Liver (tissue), 9 donors: ENCODE results near the gene GPR141. TPM values are rescaled to one million over a fixed set of nuclear protein-coding genes. Genes with fewer than 3 reads are reported as not detected.

Experiments
- DNase-seq: peaks from one replicate; pipeline ENCODE4 v3.0.0-alpha.2; 2017; ENCODE audit warnings: low spot score
- H3K27ac ChIP-seq, 2 donors: one replicate each; pipeline ENCODE4 v1.7.0; 2013; ENCODE audit warnings: inconsistent platforms in 2 of 2, low read length in 2 of 2, control low read depth in 1 of 2, low read depth in 1 of 2, mild to moderate bottlenecking in 1 of 2
- H3K27me3 ChIP-seq, 4 donors: one replicate each; pipeline versions ENCODE4 v1.6.1 to v1.7.0; 2013; ENCODE audit warnings: low read length in 3 of 4, inconsistent platforms in 1 of 4, mild to moderate bottlenecking in 1 of 4, moderate library complexity in 1 of 4; ENCODE audit not compliant: control insufficient read depth in 4 of 4, insufficient read depth in 4 of 4
- H3K36me3 ChIP-seq, 4 donors: one replicate each; pipeline versions ENCODE4 v1.6.1 to v1.7.0; 2013; ENCODE audit warnings: low read length in 3 of 4, mild to moderate bottlenecking in 3 of 4, low read depth in 1 of 4, moderate library complexity in 1 of 4; ENCODE audit not compliant: control insufficient read depth in 4 of 4, insufficient read depth in 3 of 4
- H3K4me1 ChIP-seq, 4 donors: one replicate each; pipeline versions ENCODE4 v1.6.1 to v1.7.0; 2013; ENCODE audit warnings: low read length in 3 of 4, mild to moderate bottlenecking in 3 of 4, moderate library complexity in 1 of 4; ENCODE audit not compliant: control insufficient read depth in 4 of 4, insufficient read depth in 4 of 4
- H3K4me3 ChIP-seq, 3 donors: one replicate each; pipeline versions ENCODE4 v1.6.1 to v1.7.0; 2013; ENCODE audit warnings: low read length in 3 of 3, control low read depth in 1 of 3, low read depth in 1 of 3, mild to moderate bottlenecking in 1 of 3
- H3K9ac ChIP-seq, 2 donors: one replicate each; pipeline ENCODE4 v1.7.0; 2013; ENCODE audit warnings: low read length in 2 of 2, mild to moderate bottlenecking in 2 of 2, moderate library complexity in 2 of 2, control low read depth in 1 of 2, low read depth in 1 of 2
- H3K9me3 ChIP-seq, 4 donors: one replicate each; pipeline versions ENCODE4 v1.6.1 to v1.7.0; 2013; ENCODE audit warnings: low read length in 3 of 4; ENCODE audit not compliant: control insufficient read depth in 4 of 4
- ATF3 ChIP-seq: IDR thresholded peaks from 2 replicates; pipeline ENCODE4 v1.6.1; 2016; ENCODE audit warnings: antibody characterized with exemption
- CTCF ChIP-seq: fragments of 150-350 bp; IDR thresholded peaks from 2 replicates; pipeline ENCODE4 v1.5.1; 2017; ENCODE audit warnings: improper control_type of control experiment, low read depth, low read length; ENCODE audit not compliant: missing input control
- EGR1 ChIP-seq, 2 donors: IDR thresholded peaks; 2 replicates each; pipeline ENCODE4 v1.6.1; 2016 to 2018; ENCODE audit warnings: antibody characterized with exemption in 2 of 2, low read depth in 2 of 2
- FOXA1 ChIP-seq: IDR thresholded peaks from 2 replicates; pipeline ENCODE4 v1.6.1; 2016; ENCODE audit warnings: antibody characterized with exemption
- FOXA2 ChIP-seq: IDR thresholded peaks from 2 replicates; pipeline ENCODE4 v1.6.1; 2016; ENCODE audit warnings: antibody characterized with exemption
- GABPA ChIP-seq, 2 donors: IDR thresholded peaks in 1 of 2; conservative IDR thresholded peaks in 1 of 2; 2 replicates each; pipeline ENCODE4 v1.6.1; 2016; ENCODE audit warnings: antibody characterized with exemption in 2 of 2, mild to moderate bottlenecking in 1 of 2, moderate library complexity in 1 of 2
- HNF4G ChIP-seq: IDR thresholded peaks from 2 replicates; pipeline ENCODE4 v1.6.1; 2016; ENCODE audit warnings: antibody characterized with exemption
- JUND ChIP-seq, 2 donors: IDR thresholded peaks; 2 replicates each; pipeline ENCODE4 v1.6.1; 2016; ENCODE audit warnings: antibody characterized with exemption in 2 of 2
- MAX ChIP-seq: IDR thresholded peaks from 2 replicates; pipeline ENCODE4 v1.6.1; 2016; ENCODE audit warnings: antibody characterized with exemption
- NR2F2 ChIP-seq: IDR thresholded peaks from 2 replicates; pipeline ENCODE4 v1.6.1; 2016; ENCODE audit warnings: antibody characterized with exemption
- RAD21 ChIP-seq, 2 donors: IDR thresholded peaks; 2 replicates each; pipeline ENCODE4 v1.6.1; 2016; ENCODE audit warnings: antibody characterized with exemption in 2 of 2, mild to moderate bottlenecking in 2 of 2
- REST ChIP-seq: IDR thresholded peaks from 2 replicates; pipeline ENCODE4 v1.6.1; 2016; ENCODE audit warnings: antibody characterized with exemption, mild to moderate bottlenecking
- RXRA ChIP-seq, 2 donors: IDR thresholded peaks; 2 replicates each; pipeline ENCODE4 v1.6.1; 2017 to 2018; ENCODE audit warnings: antibody characterized with exemption in 2 of 2, mild to moderate bottlenecking in 1 of 2
- SP1 ChIP-seq: IDR thresholded peaks from 2 replicates; pipeline ENCODE4 v1.6.1; 2018; ENCODE audit warnings: antibody characterized with exemption, mild to moderate bottlenecking
- TAF1 ChIP-seq: conservative IDR thresholded peaks from 2 replicates; pipeline ENCODE4 v1.6.1; 2016; ENCODE audit warnings: antibody characterized with exemption, mild to moderate bottlenecking
- YY1 ChIP-seq: IDR thresholded peaks from 2 replicates; pipeline ENCODE4 v1.6.1; 2016; ENCODE audit warnings: antibody characterized with exemption, mild to moderate bottlenecking
- ZBTB33 ChIP-seq: IDR thresholded peaks from 2 replicates; pipeline ENCODE4 v1.6.1; 2016; ENCODE audit warnings: antibody characterized with exemption
- WGBS: extraction: QIAGEN DNeasy Blood & Tissue Kit; methylation state at CpG from one replicate; pipeline ENCODE4 v1.1.7; 2013; 5-methylcytosine and 5-hydroxymethylcytosine counted together
- polyA plus RNA-seq, 2 donors: library from polyadenylated mRNA; stranded (reverse) in 1 of 2; unstranded in 1 of 2; fragments of 200-250 nt in 1 of 2; fragments of >200 nt in 1 of 2; fragmentation: Nextera tagmentation in 1 of 2; extraction: Ambion mirVana in 1 of 2; gene quantifications; one replicate each; pipeline versions ENCODE4 v1.2.1 to v1.2.3, GENCODE V29; 2013 to 2015
- total RNA-seq, 2 donors: library from RNA; depleted of rRNA; stranded (reverse); fragments of >200 nt; gene quantifications; one replicate each; pipeline ENCODE4 v1.2.3, GENCODE V29; 2014
- donor health status: healthy.
- donor health status: healthy.
- donor health status: healthy.
- donor health status: healthy.
- donor health status: healthy.

The GPR141 gene
- total and polyA plus RNA-seq, 4 donors = 0.28 to 2.9 (median 1.4) TPM; not detected in 1

- Histone ChIP-seq H3K27me3 (peaks cover 0 to 3% (median 0%) of the 10 kb centered on the region in 4 donors), H3K36me3 (no peaks in the 10 kb centered on the region), H3K4me3 (no peak overlapping the region), H3K4me1 (no peaks in the 10 kb centered on the region), H3K27ac (no peak overlapping the region), H3K9ac (no peak overlapping the region), H3K9me3 (no peaks in the 10 kb centered on the region)
- DNase-seq = no peak
- TF ChIP-seq HNF4G (no peak), NR2F2 (no peak), FOXA1 (no peak), GABPA (IDR thresholded peaks at IDR 0.05 in 1 of 2, conservative IDR thresholded peaks at IDR 0.05 in 1 of 2) (no peak), YY1 (no peak), EGR1 (IDR thresholded peaks at IDR 0.05; ENCODE audit: low read depth in 2 of 2) (no peak), ATF3 (no peak), REST (no peak), RAD21 (IDR thresholded peaks at IDR 0.05) (no peak), FOXA2 (no peak), CTCF (no peak), SP1 (no peak), MAX (no peak), TAF1 (no peak)
- 61% methylated on average over 4 of the region's 4 CpGs for WGBS
Observed at GRCh38 chr7:37707754-37708485, 24.4 kb downstream of the GPR141 start.

GRCh38 chr7:37709631-37710509 lies 26.3 kb downstream of the GPR141 start:
- Histone ChIP-seq H3K27me3 (peaks cover 0 to 3% (median 0%) of the 10 kb centered on the region in 4 donors), H3K4me1 (no peaks in the 10 kb centered on the region), H3K4me3 (no peak overlapping the region), H3K27ac (no peak overlapping the region), H3K9me3 (no peaks in the 10 kb centered on the region), H3K36me3 (no peaks in the 10 kb centered on the region), H3K9ac (no peak overlapping the region)
- TF ChIP-seq ZBTB33 (no peak), TAF1 (no peak), CTCF (no peak), RXRA (IDR thresholded peaks at IDR 0.05) (no peak), NR2F2 (no peak), FOXA2 (no peak), SP1 (no peak), HNF4G (no peak), JUND (IDR thresholded peaks at IDR 0.05) (no peak)
- no peak for DNase-seq
- whole genome bisulfite sequencing = 81% methylated on average over 5 of the region's 5 CpGs
